ENCODE measurements around the gene LRMDA. TPM values are rescaled to one million over a fixed set of nuclear protein-coding genes. Genes with fewer than 3 reads are reported as not detected.
"Not testable (repeated sequence)": the region's sequence is repeated elsewhere in the genome, so short reads cannot be mapped to it uniquely, and the experiment has no call there.

Gene LRMDA
- polyA plus RNA-seq, 2 of the 4 experiments (the other 2 are of a cell fraction): 4.6 to 5.2 TPM

GRCh38 chr10:75620356-75620755, 188.9 kb downstream of the LRMDA start:
- POLR2A ChIA-PET: no interaction called here
- ATAC-seq (no peak), DNase-seq (ENCODE audit: low read depth in 1 of 2, low spot score in 1 of 2) (no peak), FAIRE-seq (no peak)
- Histone ChIP-seq H3K9me3 (no peaks in the 10 kb centered on the region), H3K4me2 (no peak overlapping the region), H3K4me1 (no peaks in the 10 kb centered on the region), H3K27ac (no peak overlapping the region), H3K4me3 (no peak overlapping the region)
- no peak for TF ChIP-seq FOSL2 (IDR thresholded peaks at IDR 0.05)
- no peak for TF ChIP-seq FOSL2 (CRISPR knock-in tag; IDR thresholded peaks at IDR 0.05)
- no peak for TF ChIP-seq EHMT2 (IDR thresholded peaks at IDR 0.05; ENCODE audit: low read depth)
- TF ChIP-seq KDM5A (IDR thresholded peaks at IDR 0.05): no peak
- no peak for TF ChIP-seq KDM1A (IDR thresholded peaks at IDR 0.05; ENCODE audit: low read depth)
- TF ChIP-seq EP300 (IDR thresholded peaks at IDR 0.05): no peak
- TF ChIP-seq MAFK (IDR thresholded peaks at IDR 0.05; ENCODE audit: partially characterized antibody): no peak
- no peak for TF ChIP-seq JUN (IDR thresholded peaks at IDR 0.05)
- no peak for TF ChIP-seq TFCP2L1 (CRISPR knock-in tag; IDR thresholded peaks at IDR 0.05)
- no peak for TF ChIP-seq ZFP36 (IDR thresholded peaks at IDR 0.05; ENCODE audit: borderline replicate concordance, partially characterized antibody)
- TF ChIP-seq, protein P1, sequence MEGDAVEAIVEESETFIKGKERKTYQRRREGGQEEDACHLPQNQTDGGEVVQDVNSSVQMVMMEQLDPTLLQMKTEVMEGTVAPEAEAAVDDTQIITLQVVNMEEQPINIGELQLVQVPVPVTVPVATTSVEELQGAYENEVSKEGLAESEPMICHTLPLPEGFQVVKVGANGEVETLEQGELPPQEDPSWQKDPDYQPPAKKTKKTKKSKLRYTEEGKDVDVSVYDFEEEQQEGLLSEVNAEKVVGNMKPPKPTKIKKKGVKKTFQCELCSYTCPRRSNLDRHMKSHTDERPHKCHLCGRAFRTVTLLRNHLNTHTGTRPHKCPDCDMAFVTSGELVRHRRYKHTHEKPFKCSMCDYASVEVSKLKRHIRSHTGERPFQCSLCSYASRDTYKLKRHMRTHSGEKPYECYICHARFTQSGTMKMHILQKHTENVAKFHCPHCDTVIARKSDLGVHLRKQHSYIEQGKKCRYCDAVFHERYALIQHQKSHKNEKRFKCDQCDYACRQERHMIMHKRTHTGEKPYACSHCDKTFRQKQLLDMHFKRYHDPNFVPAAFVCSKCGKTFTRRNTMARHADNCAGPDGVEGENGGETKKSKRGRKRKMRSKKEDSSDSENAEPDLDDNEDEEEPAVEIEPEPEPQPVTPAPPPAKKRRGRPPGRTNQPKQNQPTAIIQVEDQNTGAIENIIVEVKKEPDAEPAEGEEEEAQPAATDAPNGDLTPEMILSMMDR (IDR thresholded peaks at IDR 0.05): no peak
- TF ChIP-seq BHLHE40 (IDR thresholded peaks at IDR 0.05; ENCODE audit: low read depth, low read length): no peak
- TF ChIP-seq, protein P2, sequence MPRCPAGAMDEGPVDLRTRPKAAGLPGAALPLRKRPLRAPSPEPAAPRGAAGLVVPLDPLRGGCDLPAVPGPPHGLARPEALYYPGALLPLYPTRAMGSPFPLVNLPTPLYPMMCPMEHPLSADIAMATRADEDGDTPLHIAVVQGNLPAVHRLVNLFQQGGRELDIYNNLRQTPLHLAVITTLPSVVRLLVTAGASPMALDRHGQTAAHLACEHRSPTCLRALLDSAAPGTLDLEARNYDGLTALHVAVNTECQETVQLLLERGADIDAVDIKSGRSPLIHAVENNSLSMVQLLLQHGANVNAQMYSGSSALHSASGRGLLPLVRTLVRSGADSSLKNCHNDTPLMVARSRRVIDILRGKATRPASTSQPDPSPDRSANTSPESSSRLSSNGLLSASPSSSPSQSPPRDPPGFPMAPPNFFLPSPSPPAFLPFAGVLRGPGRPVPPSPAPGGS (IDR thresholded peaks at IDR 0.05): no peak
- TF ChIP-seq RNF2 (IDR thresholded peaks at IDR 0.05; ENCODE audit: borderline replicate concordance, low read depth): no peak
- TF ChIP-seq RAD21 (conservative IDR thresholded peaks at IDR 0.05 in 1 of 2, IDR thresholded peaks at IDR 0.05 in 1 of 2): no peak
- TF ChIP-seq ZC3H11A (IDR thresholded peaks at IDR 0.05): no peak
- TF ChIP-seq, protein P3, sequence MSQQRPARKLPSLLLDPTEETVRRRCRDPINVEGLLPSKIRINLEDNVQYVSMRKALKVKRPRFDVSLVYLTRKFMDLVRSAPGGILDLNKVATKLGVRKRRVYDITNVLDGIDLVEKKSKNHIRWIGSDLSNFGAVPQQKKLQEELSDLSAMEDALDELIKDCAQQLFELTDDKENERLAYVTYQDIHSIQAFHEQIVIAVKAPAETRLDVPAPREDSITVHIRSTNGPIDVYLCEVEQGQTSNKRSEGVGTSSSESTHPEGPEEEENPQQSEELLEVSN (IDR thresholded peaks at IDR 0.05; ENCODE audit: borderline replicate concordance, low read depth): no peak
- TF ChIP-seq GATA3 (IDR thresholded peaks at IDR 0.05; ENCODE audit: borderline replicate concordance): no peak
- TF ChIP-seq HOXB5 (CRISPR knock-in tag; IDR thresholded peaks at IDR 0.05): no peak
- no peak for TF ChIP-seq HOXA7 (CRISPR knock-in tag; IDR thresholded peaks at IDR 0.05)
- CTCF ChIA-PET: interaction anchor here (2.5 kb wide), 1 partner anchor 8 kb away, joined by 6 read pairs; no protein-coding TSS in a partner anchor

GRCh38 chr10:75621003-75621402, 189.6 kb downstream of the LRMDA start:
- FAIRE-seq, H3K4me1 ChIP-seq: not testable (repeated sequence)

GRCh38 chr10:75622503-75622902, 191.1 kb downstream of the LRMDA start:
- no peak for DNase-seq (ENCODE audit: low read depth in 1 of 2, low spot score in 1 of 2)
- CTCF ChIA-PET: interaction anchor here (1.4 kb wide), 1 partner anchor 223 kb away, joined by 5 read pairs; no protein-coding TSS in a partner anchor
- WGBS (ENCODE audit: missing lambda C conversion rate): 68% methylated on average over 1 of the region's 1 CpG
- POLR2A ChIA-PET: no interaction called here
- H3K4me2 ChIP-seq: no peak overlapping the region
- no peak for TF ChIP-seq NPAS2 (CRISPR knock-in tag; IDR thresholded peaks at IDR 0.05; ENCODE audit: borderline replicate concordance)
- no peak for TF ChIP-seq FOXS1 (CRISPR knock-in tag; IDR thresholded peaks at IDR 0.05)
- TF ChIP-seq, protein P4, sequence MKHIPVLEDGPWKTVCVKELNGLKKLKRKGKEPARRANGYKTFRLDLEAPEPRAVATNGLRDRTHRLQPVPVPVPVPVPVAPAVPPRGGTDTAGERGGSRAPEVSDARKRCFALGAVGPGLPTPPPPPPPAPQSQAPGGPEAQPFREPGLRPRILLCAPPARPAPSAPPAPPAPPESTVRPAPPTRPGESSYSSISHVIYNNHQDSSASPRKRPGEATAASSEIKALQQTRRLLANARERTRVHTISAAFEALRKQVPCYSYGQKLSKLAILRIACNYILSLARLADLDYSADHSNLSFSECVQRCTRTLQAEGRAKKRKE (CRISPR knock-in tag; IDR thresholded peaks at IDR 0.05; ENCODE audit: low read depth): no peak
- TF ChIP-seq PHF8 (IDR thresholded peaks at IDR 0.05; ENCODE audit: borderline replicate concordance, low read depth): no peak
- no peak for TF ChIP-seq HOXA7 (CRISPR knock-in tag; IDR thresholded peaks at IDR 0.05)
- no peak for TF ChIP-seq SMC3 (IDR thresholded peaks at IDR 0.05)
- no peak for TF ChIP-seq CBX8 (IDR thresholded peaks at IDR 0.05)
- no peak for TF ChIP-seq RFX5 (IDR thresholded peaks at IDR 0.05)
- TF ChIP-seq MAFK (IDR thresholded peaks at IDR 0.05; ENCODE audit: partially characterized antibody): no peak
- TF ChIP-seq, protein P5, sequence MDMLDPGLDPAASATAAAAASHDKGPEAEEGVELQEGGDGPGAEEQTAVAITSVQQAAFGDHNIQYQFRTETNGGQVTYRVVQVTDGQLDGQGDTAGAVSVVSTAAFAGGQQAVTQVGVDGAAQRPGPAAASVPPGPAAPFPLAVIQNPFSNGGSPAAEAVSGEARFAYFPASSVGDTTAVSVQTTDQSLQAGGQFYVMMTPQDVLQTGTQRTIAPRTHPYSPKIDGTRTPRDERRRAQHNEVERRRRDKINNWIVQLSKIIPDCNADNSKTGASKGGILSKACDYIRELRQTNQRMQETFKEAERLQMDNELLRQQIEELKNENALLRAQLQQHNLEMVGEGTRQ (IDR thresholded peaks at IDR 0.05): no peak
- no peak for TF ChIP-seq KDM5A (IDR thresholded peaks at IDR 0.05)
- no peak for FAIRE-seq
- no peaks in the 10 kb centered on the region for H3K4me1 ChIP-seq
- H3K9me3 ChIP-seq: no peaks in the 10 kb centered on the region
- H3K4me3 ChIP-seq: no peak overlapping the region
- no peak for ATAC-seq
- no peak overlapping the region for H3K27ac ChIP-seq

More at GRCh38 chr10:75621003-75621402, 189.6 kb downstream of the LRMDA start:
- H3K27ac ChIP-seq; ATAC-seq; POLR2A ChIA-PET; H3K4me2 ChIP-seq; H3K4me3 ChIP-seq; H3K9me3 ChIP-seq; DNase-seq (ENCODE audit: low read depth in 1 of 2, low spot score in 1 of 2): not testable (repeated sequence)
- CTCF ChIA-PET: interaction anchor here (2.5 kb wide), 1 partner anchor 7 kb away, joined by 6 read pairs; no protein-coding TSS in a partner anchor
- WGBS (ENCODE audit: missing lambda C conversion rate): 48% methylated on average over 4 of the region's 4 CpGs

All from A549 (cell line).